ENCODE measurements around the gene TSSK2. TPM values are rescaled to one million over a fixed set of nuclear protein-coding genes. Genes with fewer than 3 reads are reported as not detected.
A peak's percentile ranks its signal among the peaks of the same experiment; 100 is the strongest.

Gene TSSK2
- total RNA-seq, 2 donors from 2014 or later = not detected

GRCh38 chr22:19105867-19106802, 25.0 kb upstream of the TSSK2 start:
- H3K27me3 ChIP-seq (ENCODE audit: control insufficient read depth, insufficient read depth, low read length, poor library complexity, severe bottlenecking) = no peaks in the 10 kb centered on the region
- Mint-ChIP-seq H3K9me3 (no peaks in the 10 kb centered on the region), H3K4me1 (peaks cover 15% of the 10 kb centered on the region), H3K27ac (peak overlapping the region; percentile 17), H3K27me3 (ENCODE audit: insufficient read depth) (no peaks in the 10 kb centered on the region), H3K4me3 (no peak overlapping the region), H3K36me3 (ENCODE audit: low read depth) (peaks cover 8% of the 10 kb centered on the region)
- no peak for DNase-seq
- no peak overlapping the region for H3K9ac ChIP-seq (ENCODE audit: extremely low read depth, low read length, poor library complexity, severe bottlenecking)
- WGBS, 2 experiments (ENCODE audit: insufficient coverage in 1 of 2, insufficient read length in 1 of 2) = 87 to 91% methylated on average over 11 to 18 of the region's 18 CpGs
- no peaks in the 10 kb centered on the region for H3K9me3 ChIP-seq (ENCODE audit: control insufficient read depth, low read length)
- peak; percentile 67 for TF ChIP-seq CTCF (conservative IDR thresholded peaks at IDR 0.05)
- H3K4me1 ChIP-seq (ENCODE audit: control insufficient read depth, insufficient read depth, low read length) = peaks cover 3% of the 10 kb centered on the region
- H3K4me3 ChIP-seq (ENCODE audit: low read length) = no peak overlapping the region
- H3K36me3 ChIP-seq (ENCODE audit: control insufficient read depth, insufficient read depth, low read length) = peaks cover 2% of the 10 kb centered on the region
- H3K27ac ChIP-seq (ENCODE audit: low read depth, low read length) = no peak overlapping the region

- H3K9me3 Mint-ChIP-seq = no peaks in the 10 kb centered on the region
- peaks cover 19% of the 10 kb centered on the region for H3K4me1 Mint-ChIP-seq
- DNase-seq = no peak
- H3K36me3 ChIP-seq (ENCODE audit: control insufficient read depth, insufficient read depth, low read length) = no peaks in the 10 kb centered on the region
- H3K36me3 Mint-ChIP-seq (ENCODE audit: low read depth) = peaks cover 3% of the 10 kb centered on the region
- 75 to 89% methylated on average over 1 to 3 of the region's 3 CpGs for WGBS, 2 experiments (ENCODE audit: insufficient coverage in 1 of 2, insufficient read length in 1 of 2)
- no peaks in the 10 kb centered on the region for H3K27me3 ChIP-seq (ENCODE audit: control insufficient read depth, insufficient read depth, low read length, poor library complexity, severe bottlenecking)
- H3K27ac Mint-ChIP-seq = no peak overlapping the region
- no peak overlapping the region for H3K4me3 Mint-ChIP-seq
- H3K9me3 ChIP-seq (ENCODE audit: control insufficient read depth, low read length) = no peaks in the 10 kb centered on the region
- peaks cover 3% of the 10 kb centered on the region for H3K4me1 ChIP-seq (ENCODE audit: control insufficient read depth, insufficient read depth, low read length)
- no peaks in the 10 kb centered on the region for H3K27me3 Mint-ChIP-seq (ENCODE audit: insufficient read depth)
- H3K27ac ChIP-seq (ENCODE audit: low read depth, low read length) = no peak overlapping the region
- no peak overlapping the region for H3K9ac ChIP-seq (ENCODE audit: extremely low read depth, low read length, poor library complexity, severe bottlenecking)
- TF ChIP-seq CTCF (conservative IDR thresholded peaks at IDR 0.05) = no peak
- no peak overlapping the region for H3K4me3 ChIP-seq (ENCODE audit: low read length)
Observed at GRCh38 chr22:19106886-19107729, 24.0 kb upstream of the TSSK2 start.

- Mint-ChIP-seq H3K36me3 (ENCODE audit: low read depth) (peaks cover 4% of the 10 kb centered on the region), H3K27ac (no peak overlapping the region), H3K27me3 (ENCODE audit: insufficient read depth) (no peaks in the 10 kb centered on the region), H3K4me3 (no peak overlapping the region), H3K4me1 (peaks cover 19% of the 10 kb centered on the region), H3K9me3 (no peaks in the 10 kb centered on the region)
- Histone ChIP-seq H3K4me3 (ENCODE audit: low read length) (no peak overlapping the region), H3K9me3 (ENCODE audit: control insufficient read depth, low read length) (no peaks in the 10 kb centered on the region), H3K27me3 (ENCODE audit: control insufficient read depth, insufficient read depth, low read length, poor library complexity, severe bottlenecking) (no peaks in the 10 kb centered on the region), H3K27ac (ENCODE audit: low read depth, low read length) (no peak overlapping the region), H3K9ac (ENCODE audit: extremely low read depth, low read length, poor library complexity, severe bottlenecking) (no peak overlapping the region), H3K4me1 (ENCODE audit: control insufficient read depth, insufficient read depth, low read length) (peaks cover 3% of the 10 kb centered on the region), H3K36me3 (ENCODE audit: control insufficient read depth, insufficient read depth, low read length) (no peaks in the 10 kb centered on the region)
- no peak for DNase-seq
- TF ChIP-seq CTCF (conservative IDR thresholded peaks at IDR 0.05) = no peak
- WGBS, 2 experiments (ENCODE audit: insufficient coverage in 1 of 2, insufficient read length in 1 of 2) = 95 to 100% methylated on average over 8 of the region's 8 CpGs
Observed at GRCh38 chr22:19107730-19108074, 23.4 kb upstream of the TSSK2 start.

All from endodermal cell (in vitro differentiated cells).